K562 (cell line): ENCODE results near the gene SGSM2. TPM values are rescaled to one million over a fixed set of nuclear protein-coding genes. Genes with fewer than 3 reads are reported as not detected.

Experiments
- ATAC-seq: fragments of 200-7000 bp; cut with Tn5 transposase; 3 replicates; pipeline ENCODE4 v1.9.1; 2020; ENCODE audit warnings: moderate library complexity
- BruUV-seq: library from RNA; stranded (reverse); fragments of 400-500 nt; replicated peaks from 2 replicates; lab custom pipeline; 2021; lab: Mats Ljungman, UMichigan
- CTCF ChIA-PET: fragments of 300-600 bp; formaldehyde crosslinking; extraction: SDS; loops from one replicate; lab custom pipeline; 2021; ENCODE audit warnings: low intra/inter-chr PET ratio; lab: Yijun Ruan, JAX
- POLR2A ChIA-PET: fragments of 300-600, 350-650 bp; sonication (Branson Sonifier 250); formaldehyde crosslinking; extraction: SDS; loops from one replicate; lab custom pipeline; 2021; ENCODE audit warnings: antibody characterized with exemption, inconsistent platforms; lab: Yijun Ruan, JAX
- DNase-seq, 4 experiments: peaks; one replicate each; pipeline versions ENCODE4 v3.0.0 to v3.0.0-alpha.2; 2011 to 2018; ENCODE audit warnings: low spot score in 3 of 4, mixed read lengths in 3 of 4; ENCODE audit errors: extremely low read depth in 1 of 4
- FAIRE-seq: peaks from 2 replicates; lab custom pipeline; 2011; peaks lifted over from hg19 to GRCh38; lab: Jason Lieb, UNC
- H2AFZ ChIP-seq: 2 replicates; pipeline ENCODE4 v1.6.0; 2011; ENCODE audit warnings: low read depth, low read length, control low read depth, inconsistent platforms
- H3K27ac ChIP-seq: fragments of 200-600 bp; 3 replicates; pipeline ENCODE4 v1.8.0; 2011; ENCODE audit warnings: low read depth, mild to moderate bottlenecking, control low read depth, inconsistent platforms, low read length, moderate library complexity, mixed read lengths; ENCODE audit errors: extremely low read depth
- H3K27me3 ChIP-seq, 2 experiments: fragments of 300-600 bp in 1 of 2; 2 replicates in 1 of 2; 3 replicates in 1 of 2; pipeline versions ENCODE4 v1.6.0 to v1.8.0; 2011; ENCODE audit warnings: inconsistent platforms in 2 of 2, low read length in 2 of 2, mild to moderate bottlenecking in 1 of 2, mixed read lengths in 1 of 2, moderate library complexity in 1 of 2; ENCODE audit not compliant: control insufficient read depth in 2 of 2, insufficient read depth in 2 of 2
- H3K36me3 ChIP-seq: fragments of 300-600 bp; 3 replicates; pipeline ENCODE4 v1.8.0; 2011; ENCODE audit warnings: mild to moderate bottlenecking, low read length, inconsistent platforms; ENCODE audit not compliant: control insufficient read depth, insufficient read depth
- H3K4me1 ChIP-seq, 2 experiments: fragments of 200-600 bp in 1 of 2; replicated peaks in 1 of 2; 2 replicates in 1 of 2; 3 replicates in 1 of 2; pipeline versions ENCODE4 v1.5.1 to v1.8.0; 2011; ENCODE audit warnings: inconsistent platforms in 2 of 2, low read length in 2 of 2, mild to moderate bottlenecking in 1 of 2, mixed read lengths in 1 of 2, moderate library complexity in 1 of 2; ENCODE audit not compliant: control insufficient read depth in 2 of 2, insufficient read depth in 2 of 2
- H3K4me2 ChIP-seq: 2 replicates; pipeline ENCODE4 v1.6.1; 2011; ENCODE audit warnings: low read length, control low read depth, inconsistent platforms, mixed read lengths; ENCODE audit not compliant: insufficient read depth
- H3K4me3 ChIP-seq: fragments of 200-600 bp; sonication (generic), shearing (Covaris generic); 2 replicates; pipeline ENCODE4 v1.5.1; 2016; ENCODE audit warnings: control low read depth, inconsistent platforms
- H3K79me2 ChIP-seq: fragments of 200-600 bp; 3 replicates; pipeline ENCODE4 v1.8.0; 2011; ENCODE audit warnings: low read length, inconsistent platforms; ENCODE audit not compliant: control insufficient read depth, insufficient read depth
- H3K9ac ChIP-seq, 2 experiments: 2 replicates each; pipeline versions ENCODE4 v1.6.0 to v1.6.1; 2011; ENCODE audit warnings: low read depth in 2 of 2, low read length in 2 of 2, control low read depth in 1 of 2, inconsistent platforms in 1 of 2, mild to moderate bottlenecking in 1 of 2, mixed read lengths in 1 of 2; ENCODE audit not compliant: insufficient read depth in 1 of 2
- H3K9me1 ChIP-seq: one replicate; pipeline ENCODE4 v1.6.0; 2011; ENCODE audit warnings: inconsistent platforms, mild to moderate bottlenecking, low read length, moderate library complexity; ENCODE audit not compliant: control insufficient read depth, insufficient read depth
- H3K9me3 ChIP-seq: replicated peaks from 2 replicates; pipeline ENCODE4 v1.5.1; 2011; ENCODE audit warnings: low read depth, low read length, inconsistent platforms; ENCODE audit not compliant: control insufficient read depth, insufficient read depth
- H4K20me1 ChIP-seq: replicated peaks from 2 replicates; pipeline ENCODE4 v1.6.1; 2011; ENCODE audit warnings: low read length, inconsistent platforms, mixed read lengths; ENCODE audit not compliant: control insufficient read depth, insufficient read depth
- FIP1L1 ChIP-seq: fragments of 200-400 bp; formaldehyde crosslinking; IDR thresholded peaks from 2 replicates; pipeline ENCODE4 v1.6.1; 2018; ENCODE audit warnings: mild to moderate bottlenecking, low read depth, low read length; ENCODE audit not compliant: poor library complexity, severe bottlenecking
- GABPA ChIP-seq: fragments of 200-800 bp; sonication (Bioruptor generic); conservative IDR thresholded peaks from 2 replicates; pipeline ENCODE4 v1.6.1; 2016; ENCODE audit warnings: low read depth, missing genetic modification characterization, missing compliant biosample characterization
- HES1 ChIP-seq: fragments of 450-650 bp; IDR thresholded peaks from 2 replicates; pipeline ENCODE4 v1.6.1; 2016; ENCODE audit warnings: low read depth, mild to moderate bottlenecking, moderate library complexity
- HNRNPK ChIP-seq: fragments of 200-400 bp; formaldehyde crosslinking; IDR thresholded peaks from one replicate; pipeline ENCODE4 v1.6.1; 2018; ENCODE audit warnings: mild to moderate bottlenecking, low read depth, low read length; ENCODE audit not compliant: poor library complexity, severe bottlenecking
- MAX ChIP-seq: sonication (generic); formaldehyde crosslinking; IDR thresholded peaks from 2 replicates; pipeline ENCODE4 v1.9.0; 2022; ENCODE audit warnings: mild to moderate bottlenecking, missing genetic modification reagents
- MED1 ChIP-seq: sonication (generic); formaldehyde crosslinking; IDR thresholded peaks from 2 replicates; pipeline ENCODE4 v1.8.1; 2023; ENCODE audit warnings: missing genetic modification reagents, borderline replicate concordance
- NCOA1 ChIP-seq: fragments of 450-650 bp; IDR thresholded peaks from 2 replicates; pipeline ENCODE4 v1.6.1; 2016; ENCODE audit warnings: low read depth
- PCBP1 ChIP-seq: fragments of 200-400 bp; formaldehyde crosslinking; IDR thresholded peaks from 2 replicates; pipeline ENCODE4 v1.6.1; 2018; ENCODE audit warnings: mild to moderate bottlenecking, low read depth, low read length; ENCODE audit not compliant: poor library complexity, severe bottlenecking
- SRSF1 ChIP-seq: fragments of 200-400 bp; formaldehyde crosslinking; IDR thresholded peaks from 2 replicates; pipeline ENCODE4 v1.6.1; 2017; ENCODE audit warnings: mild to moderate bottlenecking, low read depth, low read length, moderate library complexity
- USF1 ChIP-seq: sonication (generic); formaldehyde crosslinking; IDR thresholded peaks from 2 replicates; pipeline ENCODE4 v1.9.0; 2022; ENCODE audit warnings: mild to moderate bottlenecking, missing genetic modification reagents
- ZNF277 ChIP-seq: fragments of 250-450 bp; sonication (Bioruptor Pico); IDR thresholded peaks from 2 replicates; pipeline ENCODE4 v1.8.0; 2022; ENCODE audit warnings: inconsistent platforms, mild to moderate bottlenecking, moderate library complexity, borderline replicate concordance
- ZNF282 ChIP-seq: sonication (generic); formaldehyde crosslinking; IDR thresholded peaks from 2 replicates; pipeline ENCODE4 v1.8.1; 2023; ENCODE audit warnings: missing genetic modification reagents
- ZNF436 ChIP-seq: fragments of 250-450, 450-650 bp; sonication (Bioruptor Pico); formaldehyde crosslinking; IDR thresholded peaks from 2 replicates; pipeline ENCODE4 v1.7.0; 2020; ENCODE audit warnings: mild to moderate bottlenecking
- ZNF717 ChIP-seq: fragments of 250-450 bp; sonication (Bioruptor Pico); IDR thresholded peaks from 2 replicates; pipeline ENCODE4 v1.5.0; 2021
- ZNF75A ChIP-seq: fragments of 450-650 bp; formaldehyde crosslinking; IDR thresholded peaks from 2 replicates; pipeline ENCODE4 v1.4.0; 2020; ENCODE audit warnings: mild to moderate bottlenecking
- WGBS: fragments of 100-300 bp; shearing (Covaris generic); methylation state at CpG from one replicate; pipeline ENCODE4 v1.1.6; 2016; ENCODE audit warnings: low coverage, mixed read lengths; ENCODE audit not compliant: insufficient coverage; ENCODE audit errors: missing lambda C conversion rate; 5-methylcytosine and 5-hydroxymethylcytosine counted together
- in situ Hi-C: fragments of 300-500 bp; cut with MboI; formaldehyde crosslinking; loops from 4 replicates; pipeline ENCODE4 v1.15.0; 2018; ENCODE audit warnings: inconsistent platforms, mixed read lengths
- intact Hi-C: fragments of 100-400 bp; cut with micrococcal nuclease; formaldehyde crosslinking; loops from 2 replicates; pipeline ENCODE4 v1.14.2; 2022
- polyA plus RNA-seq, 8 experiments: library from polyadenylated mRNA; depleted of rRNA in 4 of 8; stranded (reverse) in 5 of 8; unstranded in 3 of 8; fragments of >200 nt; fragmentation: Nextera tagmentation in 2 of 8; fragmentation: Illumina TruSeq in 1 of 8; extraction: Ambion mirVana in 2 of 8; extraction: Trizol in 1 of 8; gene quantifications; 2 replicates each; pipeline versions ENCODE4 v1.2.1 to v1.2.3, GENCODE V29; 2011 to 2014; ENCODE audit warnings: inconsistent platforms in 1 of 8, missing spikeins in 1 of 8
- total RNA-seq, 7 experiments: library from RNA; depleted of rRNA in 6 of 7; stranded (reverse); fragments of >200 nt in 6 of 7; fragmentation: Illumina TruSeq in 2 of 7; extraction: Trizol in 2 of 7; gene quantifications; 2 replicates each; pipeline versions ENCODE4 v1.2.1 to v1.2.3, GENCODE V29; 2011 to 2021; ENCODE audit warnings: low replicate concordance in 1 of 7
- TF ChIP-seq, protein P1 (sequence below): sonication (generic); formaldehyde crosslinking; IDR thresholded peaks from 2 replicates; pipeline ENCODE4 v1.8.0; 2022; ENCODE audit warnings: missing genetic modification reagents, mild to moderate bottlenecking, borderline replicate concordance
- TF ChIP-seq, protein P2 (sequence below): IDR thresholded peaks from 2 replicates; pipeline ENCODE4 v1.6.1; 2011; ENCODE audit warnings: borderline replicate concordance, low read depth, mild to moderate bottlenecking, moderate library complexity, low read length; ENCODE audit not compliant: insufficient read depth, poor library complexity, severe bottlenecking

SGSM2 gene
- total and polyA plus RNA-seq, 9 of the 15 experiments (the other 6 are each of a cell fraction or from before 2014, with no cell fraction given) = 0.20 to 26.3 (median 14.8) TPM

- Histone ChIP-seq H3K4me1 (peaks cover 25 to 48% of the 10 kb centered on the region in 2 experiments), H2AFZ (no peak overlapping the region), H3K9me1 (peaks cover 3% of the 10 kb centered on the region), H3K27ac (no peak overlapping the region), H3K9ac (no peak overlapping the region), H3K4me2 (no peak overlapping the region), H3K27me3 (no peaks in the 10 kb centered on the region), H3K4me3 (no peak overlapping the region), H3K79me2 (peaks cover 20% of the 10 kb centered on the region), H3K36me3 (no peaks in the 10 kb centered on the region), H4K20me1 (no peaks in the 10 kb centered on the region), H3K9me3 (no peaks in the 10 kb centered on the region)
- WGBS = 95% methylated on average over 4 of the region's 4 CpGs
- DNase-seq (no peak), ATAC-seq (no peak), FAIRE-seq (no peak)
- no TSS peak for BruUV-seq
- intact Hi-C loops (no loop called here), in situ Hi-C loops (no loop called here)
- POLR2A ChIA-PET = interaction anchor here (0.6 to 1.3 kb wide), 4 partner anchors 9 to 262 kb away, joined by 3 to 9 read pairs (median 4); no protein-coding TSS in a partner anchor
- CTCF ChIA-PET = no interaction called here
- TF ChIP-seq GABPA (tag) (no peak), HNRNPK (no peak), FIP1L1 (no peak), ZNF436 (CRISPR knock-in tag) (no peak), USF1 (CRISPR knock-in tag) (no peak), ZNF282 (CRISPR knock-in tag) (no peak), ZNF277 (CRISPR knock-in tag) (no peak), NCOA1 (no peak), MED1 (no peak), PCBP1 (no peak), SRSF1 (no peak), ZNF75A (CRISPR knock-in tag) (no peak), HES1 (no peak), MAX (CRISPR knock-in tag) (no peak), ZNF717 (no peak)
- TF ChIP-seq, protein P1, sequence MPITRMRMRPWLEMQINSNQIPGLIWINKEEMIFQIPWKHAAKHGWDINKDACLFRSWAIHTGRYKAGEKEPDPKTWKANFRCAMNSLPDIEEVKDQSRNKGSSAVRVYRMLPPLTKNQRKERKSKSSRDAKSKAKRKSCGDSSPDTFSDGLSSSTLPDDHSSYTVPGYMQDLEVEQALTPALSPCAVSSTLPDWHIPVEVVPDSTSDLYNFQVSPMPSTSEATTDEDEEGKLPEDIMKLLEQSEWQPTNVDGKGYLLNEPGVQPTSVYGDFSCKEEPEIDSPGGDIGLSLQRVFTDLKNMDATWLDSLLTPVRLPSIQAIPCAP (CRISPR knock-in tag) = no peak
- TF ChIP-seq, protein P2, sequence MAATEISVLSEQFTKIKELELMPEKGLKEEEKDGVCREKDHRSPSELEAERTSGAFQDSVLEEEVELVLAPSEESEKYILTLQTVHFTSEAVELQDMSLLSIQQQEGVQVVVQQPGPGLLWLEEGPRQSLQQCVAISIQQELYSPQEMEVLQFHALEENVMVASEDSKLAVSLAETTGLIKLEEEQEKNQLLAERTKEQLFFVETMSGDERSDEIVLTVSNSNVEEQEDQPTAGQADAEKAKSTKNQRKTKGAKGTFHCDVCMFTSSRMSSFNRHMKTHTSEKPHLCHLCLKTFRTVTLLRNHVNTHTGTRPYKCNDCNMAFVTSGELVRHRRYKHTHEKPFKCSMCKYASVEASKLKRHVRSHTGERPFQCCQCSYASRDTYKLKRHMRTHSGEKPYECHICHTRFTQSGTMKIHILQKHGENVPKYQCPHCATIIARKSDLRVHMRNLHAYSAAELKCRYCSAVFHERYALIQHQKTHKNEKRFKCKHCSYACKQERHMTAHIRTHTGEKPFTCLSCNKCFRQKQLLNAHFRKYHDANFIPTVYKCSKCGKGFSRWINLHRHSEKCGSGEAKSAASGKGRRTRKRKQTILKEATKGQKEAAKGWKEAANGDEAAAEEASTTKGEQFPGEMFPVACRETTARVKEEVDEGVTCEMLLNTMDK = no peak
Observed at GRCh38 chr17:2403044-2403443, 65.7 kb downstream of the SGSM2 start.
